Lower lobe of right lung (tissue), 2 donors: Measurements from ENCODE around the gene DIDO1. TPM values are rescaled to one million over a fixed set of nuclear protein-coding genes. Genes with fewer than 3 reads are reported as not detected.
A peak's percentile ranks its signal among the peaks of the same experiment; 100 is the strongest.

Source experiments
- ATAC-seq, 2 donors: fragments of 200-7000 bp; cut with Tn5 transposase; one replicate each; pipeline ENCODE4 v1.9.1; 2020 to 2022; ENCODE audit warnings: mild to moderate bottlenecking in 2 of 2, moderate library complexity in 2 of 2
- DNase-seq: peaks from one replicate; pipeline ENCODE4 v3.0.0-alpha.2; 2020
- H3K27ac ChIP-seq: fragments of 200-600 bp; one replicate; pipeline ENCODE4 v1.8.0; 2022
- H3K27me3 ChIP-seq: fragments of 200-600 bp; one replicate; pipeline ENCODE4 v1.8.0; 2022; ENCODE audit warnings: low read depth
- H3K36me3 ChIP-seq: fragments of 200-600 bp; one replicate; pipeline ENCODE4 v1.8.0; 2022; ENCODE audit warnings: mild to moderate bottlenecking
- H3K4me1 ChIP-seq: fragments of 200-600 bp; one replicate; pipeline ENCODE4 v1.8.0; 2022
- H3K4me3 ChIP-seq: fragments of 200-600 bp; one replicate; pipeline ENCODE4 v1.8.0; 2022; ENCODE audit warnings: mild to moderate bottlenecking
- H3K9me3 ChIP-seq: fragments of 200-600 bp; one replicate; pipeline ENCODE4 v1.8.0; 2022
- CTCF ChIP-seq: fragments of 200-600 bp; IDR thresholded peaks from one replicate; pipeline ENCODE4 v1.8.0; 2022; ENCODE audit warnings: antibody characterized with exemption, mild to moderate bottlenecking
- intact Hi-C: fragments of 100-400 bp; cut with DNase I; formaldehyde crosslinking; loops from one replicate; pipeline ENCODE4 v1.11.0; 2022
- total RNA-seq: library from RNA; stranded (reverse); fragmentation: NEBNext Ultra II Directional; extraction: Animal tissue kit (Norgen Biotek cat#: 25700); gene quantifications from one replicate; pipeline ENCODE4 v1.2.1, GENCODE V29; 2021
- donor health status: DM: no; HTN: yes; CAD: no; lungs with severe emphysema.

Gene DIDO1
- total RNA-seq, 1 donor from 2014 or later = 54.6 TPM

GRCh38 chr20:62873280-62873679, 53.0 kb downstream of the DIDO1 start:
- H3K9me3 ChIP-seq = no peaks in the 10 kb centered on the region
- no peaks in the 10 kb centered on the region for H3K36me3 ChIP-seq
- H3K27ac ChIP-seq = no peak overlapping the region
- no peaks in the 10 kb centered on the region for H3K27me3 ChIP-seq
- intact Hi-C loops = no loop called here
- no peak overlapping the region for H3K4me3 ChIP-seq
- TF ChIP-seq CTCF = no peak
- DNase-seq (no peak), ATAC-seq (no peak)
- H3K4me1 ChIP-seq = peaks cover 22% of the 10 kb centered on the region

DNA sequence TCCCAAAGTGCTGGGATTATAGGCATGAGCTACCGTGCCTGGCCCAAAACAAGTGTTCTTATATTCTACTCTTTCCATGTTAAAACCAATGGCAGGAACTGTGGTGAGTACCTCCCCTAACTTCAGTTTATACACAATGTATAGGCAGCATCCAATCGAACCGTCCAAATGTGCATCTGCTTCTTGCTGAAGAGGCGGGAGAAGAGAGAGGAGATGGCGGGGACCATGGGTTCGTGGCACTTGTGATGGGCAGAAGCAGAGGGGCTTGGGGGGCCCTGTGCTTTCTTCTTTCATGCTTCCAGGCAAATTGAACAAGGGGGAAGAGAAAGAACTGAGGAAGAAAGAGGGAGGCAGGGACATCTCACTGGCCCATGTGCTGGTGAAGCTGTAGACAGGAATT, 53.4 kb downstream of the DIDO1 start:
- Histone ChIP-seq H3K9me3 (no peaks in the 10 kb centered on the region), H3K4me3 (no peak overlapping the region), H3K4me1 (peaks cover 22% of the 10 kb centered on the region), H3K27ac (no peak overlapping the region), H3K27me3 (no peaks in the 10 kb centered on the region), H3K36me3 (no peaks in the 10 kb centered on the region)
- intact Hi-C loops = no loop called here
- DNase-seq = no peak
- ATAC-seq = no peak
- TF ChIP-seq CTCF = no peak

DNA sequence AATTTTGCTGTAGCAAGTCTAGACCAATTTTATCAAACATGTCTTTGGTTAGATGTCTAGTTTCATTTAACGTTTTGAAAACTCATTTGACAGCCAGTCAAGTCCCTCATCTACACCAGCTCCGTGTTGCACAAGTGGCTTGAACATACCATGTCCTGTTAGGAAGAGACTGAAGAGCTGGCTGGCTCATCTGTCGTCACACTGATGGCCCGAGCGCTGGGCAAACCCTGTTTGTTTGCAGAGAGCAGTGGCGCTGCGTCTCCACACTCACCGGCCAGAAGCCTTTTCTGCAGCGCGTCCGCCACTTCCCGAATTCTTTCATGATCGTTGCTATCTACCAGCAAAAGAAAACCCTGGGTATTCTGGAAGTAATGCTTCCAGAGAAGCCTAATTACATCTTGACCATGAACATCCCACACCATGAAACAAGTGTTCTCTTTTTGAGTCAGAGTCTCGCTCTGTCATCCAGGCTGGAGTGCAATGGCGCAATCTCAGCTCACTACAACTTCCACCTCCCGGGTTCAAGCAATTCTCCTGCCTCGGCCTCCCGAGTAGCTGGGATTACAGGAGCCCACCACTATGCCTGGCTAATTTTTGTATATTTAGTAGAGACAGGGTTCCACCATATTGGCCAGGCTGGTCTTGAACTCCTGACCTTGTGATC, 54.0 kb downstream of the DIDO1 start:
- no peak for DNase-seq
- Histone ChIP-seq H3K27me3 (no peaks in the 10 kb centered on the region), H3K36me3 (no peaks in the 10 kb centered on the region), H3K4me1 (peaks cover 18% of the 10 kb centered on the region), H3K27ac (no peak overlapping the region), H3K4me3 (no peak overlapping the region), H3K9me3 (no peaks in the 10 kb centered on the region)
- ATAC-seq = no peak
- intact Hi-C loops = no loop called here
- TF ChIP-seq CTCF = no peak

DNA sequence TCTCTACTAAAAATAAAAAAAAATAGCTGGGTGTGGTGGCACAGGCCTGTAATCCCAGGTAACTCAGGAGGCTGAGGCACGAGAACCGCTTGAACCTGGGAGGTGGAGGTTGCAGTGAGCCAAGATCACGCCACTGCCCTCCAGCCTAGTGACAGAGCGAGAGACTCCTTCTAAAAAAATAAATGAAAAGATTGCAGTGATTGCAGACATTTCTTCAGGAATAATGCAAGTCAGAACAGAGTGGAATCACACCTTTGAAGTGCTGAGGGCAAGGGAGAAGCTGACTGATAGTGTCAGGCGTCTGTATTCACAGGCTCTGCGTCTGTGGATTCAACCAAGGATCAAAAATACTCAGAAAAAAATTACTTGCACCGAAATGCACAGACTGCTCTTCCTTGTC, 62.1 kb downstream of the DIDO1 start:
- no peak overlapping the region for H3K4me3 ChIP-seq
- intact Hi-C loops = no loop called here
- H3K4me1 ChIP-seq = peaks cover 14% of the 10 kb centered on the region
- H3K27me3 ChIP-seq = no peaks in the 10 kb centered on the region
- no peak overlapping the region for H3K27ac ChIP-seq
- H3K36me3 ChIP-seq = no peaks in the 10 kb centered on the region
- DNase-seq = no peak
- no peaks in the 10 kb centered on the region for H3K9me3 ChIP-seq
- TF ChIP-seq CTCF = no peak
- ATAC-seq = no peak

DNA sequence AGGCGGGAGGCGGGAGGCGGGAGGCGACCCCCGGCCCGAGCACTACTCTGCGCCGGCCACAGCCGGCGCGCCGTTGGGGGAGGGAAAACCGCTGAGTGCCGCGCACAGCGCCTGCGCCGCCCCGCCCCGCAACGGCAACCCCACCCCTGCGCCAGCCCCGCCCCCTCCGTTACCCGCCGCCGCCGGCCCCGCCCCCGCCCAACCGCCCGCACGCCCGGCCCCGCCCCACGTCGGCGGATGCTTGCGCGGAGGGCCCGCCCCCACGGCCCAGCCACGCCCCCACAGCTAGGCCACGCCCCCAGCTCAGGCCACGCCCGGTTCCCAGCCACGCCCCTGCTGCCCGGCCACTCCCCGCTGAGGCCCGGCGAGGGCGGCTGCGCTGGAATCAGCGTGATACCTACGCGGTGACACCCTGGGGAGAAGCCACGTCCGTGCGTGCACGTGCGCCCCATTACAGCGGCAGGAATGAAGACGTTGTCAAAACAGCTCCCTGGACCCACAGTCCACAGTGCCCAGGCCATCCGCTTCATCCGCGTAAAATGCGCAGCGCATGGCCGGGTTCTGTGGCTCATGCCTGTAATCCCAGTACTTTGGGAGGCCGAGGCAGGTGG, 64.5 kb downstream of the DIDO1 start, which contains the start of gene TCFL5:
Gene TCFL5 (minus strand): TSS at position 97 of the 611 bp plus-strand sequence. CDS start 152 bp downstream, outside the sequence.
- no peak for TF ChIP-seq CTCF
- Histone ChIP-seq H3K27me3 (no peaks in the 10 kb centered on the region), H3K4me1 (peaks cover 14% of the 10 kb centered on the region), H3K9me3 (no peaks in the 10 kb centered on the region), H3K4me3 (peak within 1 kb of the TSS; percentile 51), H3K36me3 (peaks cover 4% of the 10 kb centered on the region), H3K27ac (no peak within 1 kb of the TSS)
- peak; percentile 99 to 100 for ATAC-seq
- intact Hi-C loops = no loop called here
- peak; percentile 92 for DNase-seq
